Stimulated activated naive B cell treated with anti-CD40 and anti-IgM and Interleukin-4, amounts not matched to agents 10 μg/mL and 1 μg/mL and 100 μg/mL, for 72 hours (primary cell): Measurements from ENCODE around the gene CTIF.
"Not testable (repeated sequence)": the region's sequence is repeated elsewhere in the genome, so short reads cannot be mapped to it uniquely, and the experiment has no call there.

ENCODE experiments used
- ATAC-seq, 2 donors: fragments of 150-1000 bp; cut with Tn5 transposase; replicated peaks; 2 replicates each; pipeline ENCODE4 v1.10.0; 2021; ENCODE audit warnings: moderate library complexity in 1 of 2
- DNase-seq: peaks from one replicate; pipeline ENCODE4 v3.0.0; 2021
- H3K27ac Mint-ChIP-seq: one replicate; pipeline ENCODE4 v1.8.0; 2022; ENCODE audit warnings: mild to moderate bottlenecking, mixed read lengths
- H3K27me3 Mint-ChIP-seq, 2 donors: one replicate each; pipeline ENCODE4 v1.8.0; 2022; ENCODE audit warnings: mixed read lengths in 2 of 2
- H3K36me3 Mint-ChIP-seq, 2 donors: one replicate each; pipeline ENCODE4 v1.8.0; 2022; ENCODE audit warnings: mixed read lengths in 2 of 2, mild to moderate bottlenecking in 1 of 2
- H3K4me1 Mint-ChIP-seq, 2 donors: one replicate each; pipeline ENCODE4 v1.8.0; 2022; ENCODE audit warnings: mixed read lengths in 2 of 2, mild to moderate bottlenecking in 1 of 2
- H3K4me3 Mint-ChIP-seq, 2 donors: one replicate each; pipeline ENCODE4 v1.8.0; 2022; ENCODE audit warnings: mild to moderate bottlenecking in 2 of 2, mixed read lengths in 2 of 2, moderate library complexity in 1 of 2
- H3K9me3 Mint-ChIP-seq, 2 donors: one replicate each; pipeline ENCODE4 v1.8.0; 2022; ENCODE audit warnings: mixed read lengths in 2 of 2, mild to moderate bottlenecking in 1 of 2

Gene CTIF

GRCh38 chr18:48868468-48869466, 329.9 kb downstream of the CTIF start:
- DNase-seq (peak; percentile 84), ATAC-seq (peak; percentile 95)
- Mint-ChIP-seq H3K27ac (peak overlapping the region; percentile 95), H3K9me3 (peaks cover 0 to 5% of the 10 kb centered on the region in 2 donors), H3K36me3 (peaks cover 3 to 4% of the 10 kb centered on the region in 2 donors), H3K4me1 (peaks cover 28 to 50% of the 10 kb centered on the region in 2 donors), H3K4me3 (peak overlapping the region; percentile 45 to 70), H3K27me3 (no peaks in the 10 kb centered on the region)

DNA sequence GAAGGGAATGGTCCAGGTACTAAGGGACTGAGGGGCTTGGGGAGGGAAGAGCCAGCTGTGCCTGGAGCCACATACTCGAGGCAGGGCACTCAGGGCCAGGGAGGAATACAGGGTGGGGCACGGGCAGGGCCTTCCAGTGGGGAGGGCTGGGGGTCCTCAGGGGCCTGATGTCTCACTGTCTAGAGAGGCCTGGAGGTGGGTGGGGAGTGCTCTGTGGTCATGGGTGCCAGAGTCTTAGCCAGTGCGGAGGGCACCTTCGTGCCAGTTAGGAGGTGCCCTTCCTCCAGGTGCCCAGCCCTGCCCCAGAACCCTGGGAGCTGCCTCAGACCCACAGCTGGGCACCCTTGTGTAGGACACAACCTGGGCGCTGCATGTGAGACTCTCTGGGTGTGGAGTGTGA, 330.8 kb downstream of the CTIF start:
- Mint-ChIP-seq H3K36me3 (peaks cover 2 to 3% of the 10 kb centered on the region in 2 donors), H3K9me3 (peaks cover 0 to 5% of the 10 kb centered on the region in 2 donors), H3K27me3 (no peaks in the 10 kb centered on the region), H3K4me3 (peak overlapping the region; percentile 45 to 70), H3K27ac (peak overlapping the region; percentile 95), H3K4me1 (peaks cover 28 to 47% of the 10 kb centered on the region in 2 donors)
- ATAC-seq (no peak), DNase-seq (no peak)

DNA sequence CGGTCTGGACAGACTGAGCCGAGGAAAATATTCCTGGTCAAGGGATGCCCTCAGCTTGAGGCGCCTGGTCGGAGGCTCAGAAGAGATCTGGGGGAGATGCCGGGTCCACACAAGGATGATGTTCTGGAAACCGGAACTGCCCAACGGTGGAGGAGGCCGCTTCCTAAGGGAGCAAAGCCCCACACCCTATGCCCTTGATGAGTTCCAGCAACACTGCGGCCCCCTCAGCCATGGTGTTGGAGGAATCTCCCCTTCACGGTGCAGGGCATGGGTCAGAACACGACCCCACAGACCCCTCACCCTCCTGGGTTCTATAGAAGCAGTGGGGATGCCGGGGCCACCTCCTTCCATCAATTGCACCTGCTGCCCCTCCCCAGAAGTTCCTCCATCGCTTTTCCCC, 332.1 kb downstream of the CTIF start:
- H3K9me3 Mint-ChIP-seq, H3K4me3 Mint-ChIP-seq, ATAC-seq, H3K36me3 Mint-ChIP-seq, H3K27me3 Mint-ChIP-seq, DNase-seq: not testable (repeated sequence)
- peak overlapping the region; percentile 80 for H3K27ac Mint-ChIP-seq
- H3K4me1 Mint-ChIP-seq = peaks cover 28 to 53% of the 10 kb centered on the region in 2 donors

- no peaks in the 10 kb centered on the region for H3K36me3 Mint-ChIP-seq
- no peaks in the 10 kb centered on the region for H3K27me3 Mint-ChIP-seq
- DNase-seq (no peak), ATAC-seq (no peak)
- peak overlapping the region; percentile 80 for H3K27ac Mint-ChIP-seq
- no peak overlapping the region for H3K4me3 Mint-ChIP-seq
- H3K9me3 Mint-ChIP-seq = no peaks in the 10 kb centered on the region
- peaks cover 28 to 51% of the 10 kb centered on the region in 2 donors for H3K4me1 Mint-ChIP-seq
Measured at GRCh38 chr18:48871391-48872166, 332.7 kb downstream of the CTIF start.

DNA sequence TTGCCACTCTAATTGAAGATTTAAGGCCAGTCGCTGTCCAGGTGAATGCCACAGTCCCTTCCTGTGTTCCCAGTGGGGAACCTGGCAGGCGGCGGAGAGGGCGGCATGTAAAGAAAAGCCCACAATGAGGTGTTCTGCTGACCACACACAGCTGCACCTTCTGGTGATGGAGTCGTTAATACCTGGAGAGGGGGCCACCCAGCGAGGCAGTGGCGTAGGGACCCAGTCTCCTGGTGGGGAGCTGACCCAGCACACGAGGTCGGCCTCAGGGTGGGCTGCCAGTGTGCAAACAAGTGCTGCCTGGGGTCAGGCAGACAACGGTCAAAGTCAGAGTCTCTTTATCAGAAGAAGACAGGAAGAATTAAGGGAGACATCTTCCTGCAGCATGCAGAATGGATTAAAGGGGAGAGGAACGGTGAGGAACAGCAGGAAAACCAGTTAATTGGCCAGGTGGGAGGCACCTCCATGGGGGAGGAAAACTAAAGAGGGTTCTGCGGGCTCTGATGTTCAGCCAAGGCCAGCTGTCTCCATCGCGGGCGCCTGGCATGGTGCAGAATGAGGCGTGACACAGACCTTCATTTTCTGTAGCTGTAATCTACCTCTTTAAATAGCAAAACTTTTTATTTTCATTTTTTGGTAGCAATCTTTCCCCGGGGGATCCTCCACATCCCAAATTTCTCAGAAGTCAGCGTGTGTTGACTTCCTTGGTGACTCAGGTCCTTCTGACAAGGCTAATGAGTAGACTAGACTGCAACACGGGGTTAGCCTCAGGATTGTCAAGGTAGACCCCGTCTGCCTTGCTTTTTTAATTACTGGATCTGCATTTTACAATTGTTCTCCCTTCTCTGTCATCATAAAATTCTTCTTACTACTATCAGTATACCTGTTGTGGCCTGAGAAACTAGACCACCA, 333.7 kb downstream of the CTIF start:
- H3K4me1 Mint-ChIP-seq = peaks cover 28 to 51% of the 10 kb centered on the region in 2 donors
- DNase-seq = no peak
- H3K27me3 Mint-ChIP-seq = no peaks in the 10 kb centered on the region
- no peaks in the 10 kb centered on the region for H3K36me3 Mint-ChIP-seq
- no peaks in the 10 kb centered on the region for H3K9me3 Mint-ChIP-seq
- no peak overlapping the region for H3K4me3 Mint-ChIP-seq
- no peak for ATAC-seq
- H3K27ac Mint-ChIP-seq = no peak overlapping the region

DNA sequence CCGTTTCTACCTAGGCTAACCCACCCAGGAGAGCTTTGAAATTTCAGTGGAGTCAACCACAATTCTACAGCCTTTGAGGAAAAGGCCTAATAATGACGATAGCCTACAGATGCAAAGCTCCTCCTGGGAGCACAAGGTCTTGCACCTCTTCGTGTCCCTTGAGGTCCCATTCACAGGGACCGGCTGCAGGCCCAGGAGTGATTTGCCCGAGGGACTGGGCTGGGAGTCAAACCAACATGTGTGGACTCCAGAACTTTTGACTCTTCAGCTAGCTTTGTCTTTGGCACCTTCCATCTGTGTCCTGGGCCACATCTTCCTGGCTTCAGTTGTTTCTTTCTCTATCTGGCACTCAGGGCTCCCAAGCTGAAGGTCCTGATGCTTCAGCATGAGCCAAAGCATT, 335.4 kb downstream of the CTIF start:
- ATAC-seq = no peak
- Mint-ChIP-seq H3K36me3 (no peaks in the 10 kb centered on the region), H3K27ac (peak overlapping the region; percentile 20), H3K4me3 (no peak overlapping the region), H3K27me3 (peaks cover 0 to 5% of the 10 kb centered on the region in 2 donors), H3K9me3 (no peaks in the 10 kb centered on the region), H3K4me1 (peaks cover 13 to 36% of the 10 kb centered on the region in 2 donors)
- DNase-seq = no peak

DNA sequence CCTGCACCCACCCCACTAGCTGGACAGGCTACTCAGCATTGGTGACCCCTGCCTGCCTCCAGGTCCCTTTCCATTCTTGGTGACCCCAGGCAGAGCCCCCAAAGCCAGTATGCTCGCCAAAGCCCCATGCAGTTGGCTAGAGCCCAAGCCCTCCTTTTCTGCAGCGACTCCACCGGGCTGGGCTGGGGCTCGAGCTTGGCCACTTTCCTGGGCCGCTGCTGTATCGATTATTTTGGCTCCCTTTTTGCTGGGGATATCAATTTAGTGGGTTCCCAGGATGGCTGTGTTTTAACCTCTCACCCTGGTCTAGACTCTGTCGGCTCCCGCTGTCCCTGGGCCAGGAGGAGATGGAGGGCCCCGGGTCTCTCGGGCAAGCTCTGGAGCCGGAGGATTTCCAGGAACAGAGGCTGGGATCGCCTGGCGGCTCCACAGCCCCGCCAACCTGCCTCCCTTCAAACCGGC, 335.9 kb downstream of the CTIF start:
- H3K36me3 Mint-ChIP-seq = no peaks in the 10 kb centered on the region
- peak overlapping the region; percentile 20 for H3K27ac Mint-ChIP-seq
- H3K27me3 Mint-ChIP-seq = peaks cover 0 to 5% of the 10 kb centered on the region in 2 donors
- H3K4me3 Mint-ChIP-seq = no peak overlapping the region
- peaks cover 9 to 31% of the 10 kb centered on the region in 2 donors for H3K4me1 Mint-ChIP-seq
- no peak for ATAC-seq
- no peak for DNase-seq
- no peaks in the 10 kb centered on the region for H3K9me3 Mint-ChIP-seq

DNA sequence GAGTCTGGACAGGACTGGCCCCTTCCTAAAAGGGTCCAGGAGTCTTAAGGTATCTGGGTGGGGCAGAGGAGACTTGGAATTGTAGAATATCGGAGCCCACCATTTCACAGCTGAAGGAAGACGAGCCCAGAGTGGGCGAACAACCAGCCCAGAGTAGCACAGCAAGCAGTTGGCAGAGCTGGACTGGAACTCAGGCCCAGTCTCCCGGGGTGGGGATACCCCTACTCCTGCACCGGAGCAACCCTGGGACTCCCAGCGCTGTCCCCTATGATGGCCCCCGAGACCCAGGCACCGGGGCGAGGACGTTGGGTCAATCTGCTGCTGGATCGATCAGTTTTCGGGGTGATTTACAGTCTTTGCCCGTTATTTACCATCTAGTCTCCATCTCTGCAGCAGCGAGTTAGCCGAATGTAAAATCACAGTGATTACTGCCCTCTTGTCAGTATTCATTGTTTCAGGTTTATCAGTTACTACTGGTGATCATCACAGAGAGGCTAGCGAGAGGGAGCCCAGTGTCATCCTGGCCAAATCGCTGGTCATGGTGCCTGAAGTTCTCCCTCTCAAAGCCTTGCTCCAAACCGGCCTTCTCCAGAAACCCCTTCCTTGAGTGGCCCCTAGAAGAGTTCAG, 336.6 kb downstream of the CTIF start:
- H3K27ac Mint-ChIP-seq = no peak overlapping the region
- ATAC-seq (peak in 1 of 2 donors; percentile 22), DNase-seq (no peak)
- no peak overlapping the region for H3K4me3 Mint-ChIP-seq
- H3K36me3 Mint-ChIP-seq = no peaks in the 10 kb centered on the region
- H3K9me3 Mint-ChIP-seq = no peaks in the 10 kb centered on the region
- H3K27me3 Mint-ChIP-seq = peaks cover 0 to 5% of the 10 kb centered on the region in 2 donors
- peaks cover 8 to 29% of the 10 kb centered on the region in 2 donors for H3K4me1 Mint-ChIP-seq

- Mint-ChIP-seq H3K4me3 (no peak overlapping the region), H3K4me1 (peaks cover 8 to 29% of the 10 kb centered on the region in 2 donors), H3K9me3 (peaks cover under 1 to 2% of the 10 kb centered on the region in 2 donors), H3K36me3 (no peaks in the 10 kb centered on the region), H3K27ac (peak overlapping the region; percentile 62), H3K27me3 (peaks cover 0 to 5% of the 10 kb centered on the region in 2 donors)
- ATAC-seq = no peak
- DNase-seq = no peak
Measured at GRCh38 chr18:48875942-48876511, 337.2 kb downstream of the CTIF start.

- Mint-ChIP-seq H3K9me3 (peaks cover 1 to 4% of the 10 kb centered on the region in 2 donors), H3K4me1 (peaks cover 8 to 23% of the 10 kb centered on the region in 2 donors), H3K36me3 (no peaks in the 10 kb centered on the region), H3K4me3 (no peak overlapping the region), H3K27ac (no peak overlapping the region), H3K27me3 (peaks cover 0 to 5% of the 10 kb centered on the region in 2 donors)
- no peak for ATAC-seq
- no peak for DNase-seq
Measured at GRCh38 chr18:48876590-48876989, 337.8 kb downstream of the CTIF start.

DNA sequence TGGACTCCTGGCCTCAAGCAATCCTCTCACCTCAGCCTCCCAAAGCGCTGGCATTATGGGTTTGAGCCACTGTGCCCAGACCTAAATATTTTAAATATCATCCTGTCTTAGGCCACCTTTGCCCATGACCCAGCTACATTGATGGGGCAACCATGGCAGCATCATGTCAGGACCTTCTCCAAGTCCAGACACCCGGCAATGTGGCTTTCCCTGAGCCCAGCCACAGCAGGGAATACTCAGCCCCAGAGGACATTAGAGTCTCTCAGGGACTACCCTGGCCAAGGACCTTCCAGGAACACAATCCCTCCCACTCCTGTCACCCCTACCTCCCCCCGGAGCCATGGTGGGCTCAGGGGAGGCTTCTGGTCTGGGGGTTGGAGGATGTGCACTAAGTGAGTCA, 339.1 kb downstream of the CTIF start:
- peaks cover 0 to 5% of the 10 kb centered on the region in 2 donors for H3K27me3 Mint-ChIP-seq
- H3K36me3 Mint-ChIP-seq = no peaks in the 10 kb centered on the region
- ATAC-seq (no peak), DNase-seq (no peak)
- H3K4me1 Mint-ChIP-seq = peaks cover 5 to 13% of the 10 kb centered on the region in 2 donors
- no peak overlapping the region for H3K27ac Mint-ChIP-seq
- no peak overlapping the region for H3K4me3 Mint-ChIP-seq
- H3K9me3 Mint-ChIP-seq = peaks cover 1 to 4% of the 10 kb centered on the region in 2 donors

DNA sequence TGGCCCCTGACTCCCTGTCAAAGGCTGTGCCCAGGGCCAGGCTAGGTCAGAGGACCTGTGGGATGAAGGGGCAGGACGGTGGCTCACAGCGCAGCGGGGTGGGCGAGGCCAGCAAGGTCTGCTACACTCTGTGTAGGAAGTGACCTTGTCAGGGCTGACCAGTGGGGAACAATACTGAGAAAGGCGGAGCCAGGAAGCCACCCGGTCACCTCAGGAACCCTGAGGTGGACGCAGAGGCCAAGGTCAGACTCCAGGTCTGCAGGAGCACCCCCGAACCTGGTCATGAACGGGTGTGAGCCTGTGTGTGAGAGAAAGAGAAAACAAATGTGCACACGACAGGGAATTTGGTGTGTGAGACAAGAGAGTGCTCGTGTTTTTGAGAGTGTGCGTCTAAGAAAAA, 339.6 kb downstream of the CTIF start:
- H3K4me3 Mint-ChIP-seq = no peak overlapping the region
- H3K27ac Mint-ChIP-seq = peak overlapping the region; percentile 38
- H3K36me3 Mint-ChIP-seq = no peaks in the 10 kb centered on the region
- H3K27me3 Mint-ChIP-seq = peaks cover 0 to 5% of the 10 kb centered on the region in 2 donors
- no peak for DNase-seq
- peaks cover 1 to 4% of the 10 kb centered on the region in 2 donors for H3K9me3 Mint-ChIP-seq
- peaks cover 2 to 8% of the 10 kb centered on the region in 2 donors for H3K4me1 Mint-ChIP-seq
- ATAC-seq = no peak

- Mint-ChIP-seq H3K27me3 (peaks cover 0 to 5% of the 10 kb centered on the region in 2 donors), H3K4me3 (no peak overlapping the region), H3K9me3 (peaks cover 1 to 4% of the 10 kb centered on the region in 2 donors), H3K36me3 (no peaks in the 10 kb centered on the region), H3K4me1 (peaks cover 2 to 7% of the 10 kb centered on the region in 2 donors), H3K27ac (no peak overlapping the region)
- DNase-seq (no peak), ATAC-seq (no peak)
Measured at GRCh38 chr18:48879008-48879431, 340.2 kb downstream of the CTIF start.
